CD4-positive, alpha-beta T cell treated with Interleukin-15 for 1 hour (primary cell): ENCODE measurements around the gene TCHP.
"Not testable (repeated sequence)": the region's sequence is repeated elsewhere in the genome, so short reads cannot be mapped to it uniquely, and the experiment has no call there.

Source experiments
- DNase-seq: peaks from one replicate; pipeline ENCODE4 v3.0.0-alpha.2; 2020

Gene TCHP

DNA sequence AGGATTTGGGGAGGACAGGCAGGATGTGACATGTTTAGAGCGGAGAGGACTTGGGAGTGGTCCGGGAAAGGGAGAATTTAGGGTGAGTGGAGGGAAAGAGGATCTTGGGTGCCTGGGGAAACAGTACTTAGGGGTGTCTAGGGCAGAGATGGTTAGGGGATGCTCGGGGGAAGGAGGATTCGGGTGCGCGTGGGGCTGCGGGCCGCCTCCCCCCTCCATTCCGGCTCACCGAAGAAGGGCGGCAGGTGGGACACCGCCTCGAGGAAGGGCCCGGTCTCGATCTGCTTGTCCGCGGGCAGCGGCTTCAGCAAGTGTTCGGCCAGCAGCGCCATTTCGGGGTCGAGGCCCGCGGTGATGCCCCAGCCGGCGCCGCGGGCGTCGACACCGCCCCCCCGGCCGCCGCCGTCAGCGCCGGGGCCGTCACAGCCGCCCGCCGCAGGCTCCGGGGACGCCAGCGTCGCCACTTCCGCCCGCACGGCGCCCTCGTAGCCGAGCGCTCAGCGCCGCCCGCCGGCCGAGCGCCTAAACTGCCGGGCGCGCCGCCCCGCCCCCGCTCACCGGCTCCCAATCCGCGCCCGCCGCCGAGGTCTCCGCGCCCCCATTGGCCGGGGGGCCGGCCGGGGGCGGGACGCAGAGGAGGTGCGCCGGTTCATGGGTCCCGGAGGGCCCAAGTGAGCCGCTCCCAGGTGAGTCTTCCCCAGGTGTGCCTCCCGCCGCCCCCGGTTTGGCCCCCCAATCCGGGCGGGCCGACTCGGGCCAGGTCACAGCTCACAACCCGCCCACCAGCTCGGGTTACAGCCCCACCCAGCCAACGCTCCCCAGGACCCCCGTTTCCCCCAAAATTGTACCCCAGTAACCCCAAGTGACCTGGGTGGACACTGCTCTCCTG lies 19.8 kb upstream of the TCHP start, which contains the start of gene GLTP:
GLTP (minus strand) TSS at position 499 of the 889 bp plus-strand sequence; CDS start at position 332, 167 bp downstream.
- DNase-seq = peak; percentile 90

- DNase-seq = no peak
Measured at GRCh38 chr12:109880938-109881337, 19.1 kb upstream of the TCHP start.

DNA sequence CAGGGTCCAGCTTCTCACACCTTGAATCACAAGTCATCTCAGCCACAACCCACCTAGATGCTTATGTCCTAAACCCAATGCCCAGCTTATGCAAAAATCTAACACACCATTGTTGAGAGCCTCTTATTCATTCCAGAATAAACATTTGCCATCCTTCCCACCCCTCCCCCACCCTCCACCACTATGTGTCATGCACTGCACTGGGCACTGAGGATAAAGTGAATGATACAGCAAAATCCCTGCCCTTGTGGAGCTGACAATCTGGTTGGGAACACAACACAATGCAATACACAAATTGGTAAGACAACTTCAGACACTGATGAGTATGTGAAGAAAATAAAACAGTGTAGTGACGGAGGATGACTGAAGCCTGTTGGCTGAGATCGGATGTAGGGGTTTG lies 18.3 kb upstream of the TCHP start:
- no peak for DNase-seq

GRCh38 chr12:109883461-109883860 lies 16.6 kb upstream of the TCHP start:
- no peak for DNase-seq

DNA sequence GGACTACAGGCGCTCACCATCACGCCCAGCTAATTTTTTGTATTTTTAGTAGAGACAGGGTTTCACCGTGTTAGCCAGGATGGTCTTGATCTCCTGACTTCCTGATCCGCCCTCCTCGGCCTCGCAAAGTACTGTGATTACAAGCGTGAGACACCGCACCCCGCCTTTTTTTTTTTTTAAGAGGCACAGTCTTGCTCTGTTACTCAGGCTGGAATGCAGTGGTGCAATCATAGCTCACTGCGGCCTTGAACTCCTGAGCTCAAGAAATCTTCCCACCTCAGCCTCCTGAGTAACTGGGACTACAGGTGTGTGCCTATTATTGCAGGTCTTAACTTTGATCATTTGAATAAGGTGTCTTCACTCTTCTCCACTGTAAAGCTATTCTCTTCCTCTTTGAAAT lies 14.5 kb upstream of the TCHP start:
- DNase-seq = no peak

GRCh38 chr12:109888179-109889020 lies 11.7 kb upstream of the TCHP start:
- DNase-seq = peak; percentile 54

DNA sequence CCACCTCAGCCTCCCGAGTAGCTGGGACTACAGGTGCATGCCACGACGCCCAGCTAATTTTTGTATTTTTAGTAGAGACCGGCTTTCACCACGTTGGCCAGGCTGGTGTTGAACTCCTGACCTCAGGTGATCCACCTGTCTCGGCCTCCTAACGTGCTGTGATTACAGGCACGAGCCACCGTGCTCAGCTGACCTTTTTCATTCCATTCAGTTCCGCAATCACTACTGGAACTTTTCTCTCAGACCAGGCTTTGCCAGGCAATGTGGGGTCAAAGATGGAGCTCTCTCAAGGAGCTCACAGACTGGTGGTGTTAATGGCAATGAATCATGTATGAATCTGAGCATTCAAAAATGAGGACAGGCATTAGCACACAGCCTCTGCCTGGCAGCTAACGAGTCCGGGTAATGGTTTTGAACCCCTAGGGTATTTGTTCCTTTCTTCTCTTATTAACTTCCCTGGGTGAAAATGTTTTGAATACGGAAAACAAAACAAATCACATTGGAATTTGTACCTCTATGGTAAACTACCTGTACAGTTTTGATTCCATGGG lies 9.4 kb upstream of the TCHP start:
- no peak for DNase-seq

- DNase-seq = not testable (repeated sequence)
Measured at GRCh38 chr12:109891731-109892130, 8.3 kb upstream of the TCHP start.

DNA sequence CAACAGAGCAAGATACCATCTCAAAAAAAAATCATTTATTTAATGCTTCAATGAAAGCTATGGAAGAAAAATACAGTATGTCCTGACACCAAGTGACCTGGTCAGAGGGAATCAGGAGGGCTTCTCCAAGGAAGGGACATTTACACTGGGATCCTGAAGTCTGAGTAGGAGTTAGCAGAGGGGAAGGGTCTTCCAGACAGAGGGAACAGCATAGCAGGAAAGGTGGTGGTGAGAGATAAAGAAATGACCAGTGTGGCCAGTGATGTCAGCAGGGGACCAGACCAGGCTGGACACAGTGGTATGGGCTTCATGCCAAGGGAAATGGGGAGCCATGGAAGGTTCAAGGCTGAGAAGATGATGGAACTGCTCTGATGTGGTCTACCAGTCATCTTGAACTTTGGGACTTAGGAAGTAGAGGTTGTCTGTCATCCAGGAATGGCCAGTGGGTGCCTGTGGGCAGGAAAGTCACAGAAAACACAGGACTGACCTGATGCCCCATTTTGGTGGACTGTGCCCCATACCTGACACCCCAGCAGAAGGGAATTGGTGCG lies 7.8 kb upstream of the TCHP start:
- DNase-seq = no peak

DNA sequence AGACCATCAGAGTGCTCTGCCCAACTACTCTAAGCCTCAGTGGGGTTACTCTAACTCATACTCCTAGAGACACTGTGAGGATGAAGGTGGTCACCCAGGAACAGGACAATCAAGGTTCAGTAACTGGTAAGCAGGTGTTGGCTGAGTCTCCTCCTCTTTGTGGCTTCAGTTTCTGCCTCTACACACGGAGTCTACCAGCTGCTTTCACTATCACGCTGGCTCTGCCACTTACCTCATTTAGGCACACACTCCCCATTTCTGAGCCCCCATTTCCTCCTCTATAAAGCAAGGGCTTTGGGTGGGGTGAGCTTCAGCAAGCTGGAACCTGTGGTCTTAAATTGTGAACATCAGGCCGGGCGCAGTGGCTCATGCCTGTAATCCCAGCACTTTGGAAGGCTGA lies 7.3 kb upstream of the TCHP start:
- peak; percentile 30 for DNase-seq

DNA sequence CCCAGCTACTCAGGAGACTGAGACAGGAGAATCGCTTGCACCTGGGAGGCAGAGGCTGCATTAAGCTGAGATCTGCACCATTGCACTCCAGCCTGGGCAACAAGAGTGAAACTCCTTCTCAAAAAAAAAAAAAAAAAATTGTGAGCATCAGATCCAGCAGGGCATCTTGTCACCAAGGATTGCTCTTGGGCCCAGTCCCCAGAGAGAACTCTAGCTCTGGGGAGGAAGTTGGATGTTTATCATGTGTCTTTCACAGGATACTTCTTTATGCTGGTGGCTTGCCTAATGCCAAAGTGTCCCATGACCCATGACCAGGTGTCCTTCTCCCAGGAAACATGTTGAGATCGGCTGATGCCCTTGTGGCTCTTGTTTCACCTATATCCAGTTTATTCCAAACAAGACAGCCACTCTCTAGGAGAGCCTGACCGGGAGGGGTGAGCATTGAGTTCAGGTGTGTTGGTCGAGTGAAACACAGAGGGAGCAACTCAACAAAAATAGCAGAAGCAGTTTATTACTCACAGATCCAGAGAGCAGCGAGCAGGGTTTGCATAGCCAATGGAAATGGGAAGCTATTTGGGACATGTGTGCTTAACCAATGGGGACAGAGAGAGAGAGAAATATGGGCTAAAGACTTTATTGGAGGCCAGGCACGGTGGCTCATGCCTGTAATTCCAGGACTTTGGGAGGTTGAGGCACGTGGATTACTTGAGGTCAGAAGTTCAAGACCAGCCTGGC lies 6.6 kb upstream of the TCHP start:
- no peak for DNase-seq

DNA sequence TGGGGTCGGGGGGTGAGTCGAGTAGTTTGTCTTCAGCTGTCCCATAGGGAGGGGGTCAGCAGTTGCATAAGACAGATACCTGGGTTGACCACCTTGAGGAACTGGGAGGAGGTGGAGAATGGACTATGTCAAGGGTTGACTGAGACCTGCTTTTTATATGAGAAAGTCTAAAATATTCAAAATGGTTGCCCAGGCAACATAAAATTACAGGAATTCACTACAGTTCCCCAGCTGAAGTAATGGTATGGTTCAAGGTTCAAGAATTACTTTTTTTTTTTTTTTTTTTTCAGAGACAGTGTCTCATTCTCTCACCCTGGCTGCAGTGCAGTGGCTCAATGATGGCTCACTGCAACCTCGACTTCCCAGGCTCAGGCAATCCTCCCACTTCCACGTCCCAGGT lies 5.1 kb upstream of the TCHP start:
- DNase-seq = no peak

- no peak for DNase-seq
Measured at GRCh38 chr12:109896188-109896587, 3.9 kb upstream of the TCHP start.

GRCh38 chr12:109897029-109897428 lies 3.0 kb upstream of the TCHP start:
- DNase-seq = no peak

DNA sequence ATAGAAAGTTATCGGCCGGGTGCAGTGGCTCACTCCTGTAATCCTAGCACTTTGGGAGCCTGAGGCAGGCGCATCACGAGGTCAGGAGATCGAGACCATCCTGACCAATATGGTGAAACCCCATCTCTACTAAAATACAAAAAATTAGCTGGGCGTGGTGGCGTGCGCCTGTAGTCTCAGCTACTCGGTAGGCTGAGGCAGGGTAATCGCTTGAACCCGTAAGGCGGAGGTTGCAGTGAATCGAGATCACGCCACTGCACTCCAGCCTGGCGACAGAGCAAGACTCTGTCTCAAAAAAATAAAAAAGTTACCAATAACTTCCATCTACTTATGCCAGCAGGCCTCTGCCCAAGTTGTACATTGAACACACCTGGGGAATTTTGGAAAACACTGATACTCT lies 729 bp upstream of the TCHP start:
- not testable (repeated sequence) for DNase-seq

GRCh38 chr12:109900752-109901580 lies 892 bp downstream of the TCHP start:
- no peak for DNase-seq

- no peak for DNase-seq
Measured at GRCh38 chr12:109902891-109903418, 2.9 kb downstream of the TCHP start.

DNA sequence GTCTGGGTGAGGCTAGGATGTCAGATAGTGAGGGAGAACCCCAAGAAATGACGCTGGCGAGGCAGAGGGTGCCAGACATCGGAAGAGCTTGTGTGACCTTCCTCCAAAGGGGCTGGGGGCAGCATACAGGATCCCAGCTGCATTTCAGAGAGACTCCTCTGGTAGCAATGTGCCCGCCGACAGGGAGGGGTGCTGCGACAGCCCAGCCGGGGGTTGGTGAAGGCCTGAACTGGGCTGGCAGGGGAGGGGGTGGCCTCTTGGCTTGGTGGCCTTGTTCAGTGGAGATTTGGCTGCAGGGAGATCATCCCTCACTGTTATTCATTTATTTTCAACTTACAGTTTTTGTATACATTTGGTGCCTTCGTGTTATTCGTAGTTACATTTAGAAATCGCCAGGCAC lies 5.2 kb downstream of the TCHP start:
- no peak for DNase-seq

GRCh38 chr12:109910254-109910968 lies 10.3 kb downstream of the TCHP start:
- DNase-seq = no peak

- no peak for DNase-seq
Measured at GRCh38 chr12:109910969-109911348, 10.9 kb downstream of the TCHP start.

DNA sequence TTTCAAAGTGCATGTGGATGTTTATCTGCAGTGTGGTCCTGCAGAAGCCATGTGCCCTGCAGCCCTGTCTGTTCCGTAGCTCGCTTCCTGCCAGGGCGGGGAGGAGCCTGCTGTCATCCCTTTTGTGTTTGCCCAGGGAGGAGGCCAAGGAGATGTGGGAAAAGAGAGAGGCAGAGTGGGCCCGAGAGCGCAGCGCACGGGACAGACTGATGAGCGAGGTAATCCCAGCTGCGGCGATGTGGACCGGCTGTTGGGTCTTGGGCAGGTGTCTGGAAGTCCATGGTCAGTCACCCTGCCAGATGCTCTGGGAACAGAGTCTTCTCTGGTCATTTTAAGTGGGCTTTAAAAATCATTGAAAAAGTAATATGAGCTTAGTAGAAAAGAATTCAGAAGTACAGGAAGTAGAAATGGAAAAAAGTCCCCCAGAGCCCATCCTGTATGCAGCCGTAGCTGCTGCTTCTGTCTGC lies 12.8 kb downstream of the TCHP start:
- DNase-seq = no peak
